H1 (cell line): ENCODE results near the gene CAMK2N2. TPM values are rescaled to one million over a fixed set of nuclear protein-coding genes. Genes with fewer than 3 reads are reported as not detected.

Experiments
- CTCF ChIA-PET: fragments of 300-600 bp; sonication (Branson Sonifier 250); formaldehyde crosslinking; loops from one replicate; lab custom pipeline; 2021; ENCODE audit not compliant: partially characterized antibody; lab: Charles Lee
- POLR2A ChIA-PET: fragments of 300-600 bp; sonication (Branson Sonifier 250); formaldehyde crosslinking; loops from one replicate; lab custom pipeline; 2021; ENCODE audit warnings: inconsistent platforms; ENCODE audit not compliant: partially characterized antibody; lab: Charles Lee
- DNase-seq, 2 experiments: peaks; one replicate each; pipeline versions ENCODE4 v3.0.0 to v3.0.0-alpha.2; 2010 to 2022; ENCODE audit warnings: low spot score in 2 of 2, low read depth in 1 of 2, mixed read lengths in 1 of 2
- FAIRE-seq: peaks from 2 replicates; lab custom pipeline; 2011; peaks lifted over from hg19 to GRCh38; lab: Jason Lieb, UNC
- H2AFZ ChIP-seq: 2 replicates; pipeline ENCODE4 v1.8.1; 2012; ENCODE audit warnings: low read length, inconsistent platforms
- H2AK5ac ChIP-seq: 2 replicates; pipeline ENCODE4 v1.6.1; 2013; ENCODE audit warnings: low read depth, low read length
- H2BK120ac ChIP-seq: replicated peaks from 2 replicates; pipeline ENCODE3; 2013; ENCODE audit warnings: low read depth, low read length, inconsistent platforms
- H2BK12ac ChIP-seq: 2 replicates; pipeline ENCODE4 v1.6.1; 2013; ENCODE audit warnings: low read depth, low read length
- H2BK15ac ChIP-seq: 2 replicates; pipeline ENCODE4 v1.6.1; 2013; ENCODE audit warnings: low read length
- H2BK20ac ChIP-seq: 2 replicates; pipeline ENCODE4 v1.6.1; 2013; ENCODE audit warnings: low read length
- H2BK5ac ChIP-seq: 2 replicates; pipeline ENCODE4 v1.6.1; 2013; ENCODE audit warnings: low read depth, low read length
- H3K14ac ChIP-seq: 2 replicates; pipeline ENCODE4 v1.6.1; 2013; ENCODE audit warnings: inconsistent platforms; ENCODE audit not compliant: insufficient read length
- H3K18ac ChIP-seq: 2 replicates; pipeline ENCODE4 v1.6.1; 2013; ENCODE audit warnings: low read length; ENCODE audit errors: extremely low read depth
- H3K23ac ChIP-seq: 2 replicates; pipeline ENCODE4 v1.6.1; 2013; ENCODE audit warnings: inconsistent platforms; ENCODE audit not compliant: insufficient read length
- H3K23me2 ChIP-seq: 2 replicates; pipeline ENCODE4 v1.6.1; 2013; ENCODE audit warnings: low read depth, low read length
- H3K27ac ChIP-seq: 2 replicates; pipeline ENCODE4 v1.6.1; 2011; ENCODE audit warnings: low read depth, low read length, inconsistent platforms
- H3K27me3 ChIP-seq, 4 experiments: replicated peaks in 1 of 4; 1 replicate in 1 of 4; 2 replicates in 3 of 4; pipeline versions ENCODE4 v1.6.1 to v1.8.1; 2011 to 2013; ENCODE audit warnings: low read length in 3 of 4, mild to moderate bottlenecking in 3 of 4, inconsistent platforms in 2 of 4, mixed read lengths in 2 of 4, moderate library complexity in 1 of 4; ENCODE audit not compliant: control insufficient read depth in 3 of 4, insufficient read depth in 3 of 4; ENCODE audit errors: extremely low read depth in 1 of 4
- H3K36me3 ChIP-seq, 4 experiments: 2 replicates each; pipeline versions ENCODE4 v1.6.1 to v1.8.1; 2011 to 2013; ENCODE audit warnings: mild to moderate bottlenecking in 4 of 4, low read length in 3 of 4, moderate library complexity in 2 of 4, control low read depth in 1 of 4, inconsistent platforms in 1 of 4; ENCODE audit not compliant: insufficient read depth in 4 of 4, control insufficient read depth in 2 of 4
- H3K4ac ChIP-seq: replicated peaks from 2 replicates; pipeline ENCODE3; 2013; ENCODE audit warnings: low read length, low read depth, mixed read lengths, inconsistent platforms; ENCODE audit not compliant: insufficient read length
- H3K4me1 ChIP-seq, 4 experiments: replicated peaks in 1 of 4; 1 replicate in 1 of 4; 2 replicates in 3 of 4; pipeline versions ENCODE4 v1.6.1 to v1.8.1; 2011 to 2013; ENCODE audit warnings: low read length in 3 of 4, inconsistent platforms in 2 of 4, mixed read lengths in 1 of 4; ENCODE audit not compliant: insufficient read depth in 4 of 4, control insufficient read depth in 3 of 4
- H3K4me2 ChIP-seq, 2 experiments: 2 replicates each; pipeline versions ENCODE4 v1.6.1 to v1.8.1; 2011 to 2013; ENCODE audit warnings: low read depth in 2 of 2, low read length in 2 of 2, control low read depth in 1 of 2, inconsistent platforms in 1 of 2, mild to moderate bottlenecking in 1 of 2; ENCODE audit not compliant: insufficient read depth in 1 of 2
- H3K4me3 ChIP-seq, 4 experiments: fragments of 200-600, 300-600 bp in 1 of 4; sonication (generic), shearing (Covaris generic), sonication (Bioruptor Twin) in 1 of 4; 2 replicates each; pipeline versions ENCODE4 v1.5.1 to v1.8.1; 2011 to 2016; ENCODE audit warnings: low read length in 4 of 4, low read depth in 3 of 4, control low read depth in 2 of 4, inconsistent platforms in 2 of 4, mild to moderate bottlenecking in 2 of 4, mixed read lengths in 1 of 4, moderate library complexity in 1 of 4; ENCODE audit not compliant: insufficient read depth in 2 of 4; ENCODE audit errors: extremely low read depth in 1 of 4
- H3K56ac ChIP-seq: replicated peaks from 2 replicates; pipeline ENCODE3; 2013; ENCODE audit warnings: low read depth, mild to moderate bottlenecking, mixed read lengths, low read length, inconsistent platforms; ENCODE audit not compliant: insufficient read length
- H3K79me1 ChIP-seq: 2 replicates; pipeline ENCODE4 v1.6.1; 2013; ENCODE audit warnings: low read depth, low read length, control low read depth
- H3K79me2 ChIP-seq, 2 experiments: 2 replicates each; pipeline versions ENCODE4 v1.6.1 to v1.8.1; 2012 to 2013; ENCODE audit warnings: low read length in 2 of 2, mild to moderate bottlenecking in 2 of 2, inconsistent platforms in 1 of 2; ENCODE audit not compliant: insufficient read depth in 2 of 2, control insufficient read depth in 1 of 2
- H3K9ac ChIP-seq, 4 experiments: replicated peaks in 1 of 4; 1 replicate in 1 of 4; 2 replicates in 3 of 4; pipeline versions ENCODE4 v1.6.1 to v1.8.1; 2011 to 2013; ENCODE audit warnings: low read depth in 3 of 4, low read length in 3 of 4, control low read depth in 2 of 4, mild to moderate bottlenecking in 2 of 4, moderate library complexity in 2 of 4, inconsistent platforms in 1 of 4; ENCODE audit errors: extremely low read depth in 1 of 4
- H3K9me3 ChIP-seq, 2 experiments: 2 replicates each; pipeline versions ENCODE4 v1.6.1 to v1.8.1; 2012 to 2013; ENCODE audit warnings: mild to moderate bottlenecking in 2 of 2, moderate library complexity in 2 of 2, control low read depth in 1 of 2, inconsistent platforms in 1 of 2, low read depth in 1 of 2, low read length in 1 of 2, mixed read lengths in 1 of 2; ENCODE audit not compliant: insufficient read depth in 2 of 2
- H4K20me1 ChIP-seq, 2 experiments: replicated peaks in 1 of 2; 2 replicates each; pipeline versions ENCODE3 to v1.8.1; 2011 to 2013; ENCODE audit warnings: inconsistent platforms in 2 of 2, low read length in 2 of 2, mild to moderate bottlenecking in 1 of 2; ENCODE audit not compliant: insufficient read depth in 2 of 2, control insufficient read depth in 1 of 2
- H4K5ac ChIP-seq: 2 replicates; pipeline ENCODE4 v1.6.1; 2013; ENCODE audit warnings: low read length, low read depth, mixed read lengths, inconsistent platforms; ENCODE audit not compliant: insufficient read length
- H4K8ac ChIP-seq: 2 replicates; pipeline ENCODE4 v1.8.0; 2013; ENCODE audit warnings: mild to moderate bottlenecking, moderate library complexity, low read length, inconsistent platforms; ENCODE audit not compliant: insufficient read depth; ENCODE audit errors: extremely low read depth
- H4K91ac ChIP-seq: replicated peaks from 2 replicates; pipeline ENCODE3; 2013; ENCODE audit warnings: low read length, mixed read lengths, inconsistent platforms; ENCODE audit not compliant: insufficient read length
- BCL11A ChIP-seq, 2 experiments: IDR thresholded peaks; one replicate each; pipeline ENCODE4 v1.6.1; 2011; ENCODE audit warnings: low read depth in 2 of 2, low read length in 2 of 2, mild to moderate bottlenecking in 2 of 2
- CEBPB ChIP-seq: IDR thresholded peaks from 2 replicates; pipeline ENCODE4 v1.6.1; 2012; ENCODE audit warnings: low read depth, low read length
- CHD1 ChIP-seq: IDR thresholded peaks from 2 replicates; pipeline ENCODE4 v1.6.1; 2012; ENCODE audit warnings: low read depth, low read length, improper control_type of control experiment
- CTBP2 ChIP-seq: IDR thresholded peaks from 2 replicates; pipeline ENCODE4 v1.7.0; 2011; ENCODE audit warnings: borderline replicate concordance, mild to moderate bottlenecking, moderate library complexity, mixed read lengths, low read length; ENCODE audit not compliant: insufficient read depth, insufficient read length
- GTF2F1 ChIP-seq: IDR thresholded peaks from 2 replicates; pipeline ENCODE4 v1.6.1; 2012; ENCODE audit warnings: low read depth, low read length, improper control_type of control experiment, borderline replicate concordance
- HDAC2 ChIP-seq, 2 experiments: fragments of 300-600 bp in 1 of 2; sonication (generic) in 1 of 2; IDR thresholded peaks; 2 replicates each; pipeline ENCODE4 v1.6.1; 2011 to 2012; ENCODE audit warnings: low read depth in 2 of 2, low read length in 2 of 2, mild to moderate bottlenecking in 2 of 2, moderate library complexity in 2 of 2, borderline replicate concordance in 1 of 2, inconsistent platforms in 1 of 2
- HDAC6 ChIP-seq: IDR thresholded peaks from one replicate; pipeline ENCODE4 v1.7.1; 2012; ENCODE audit warnings: low read depth, mild to moderate bottlenecking, inconsistent platforms, low read length, moderate library complexity
- JUND ChIP-seq: IDR thresholded peaks from 2 replicates; pipeline ENCODE4 v1.6.1; 2011; ENCODE audit warnings: mild to moderate bottlenecking, improper control_type of control experiment, low read length
- KDM1A ChIP-seq: fragments of 200-600, 300-600 bp; sonication (generic); IDR thresholded peaks from 2 replicates; pipeline ENCODE4 v1.7.1; 2016; ENCODE audit warnings: mild to moderate bottlenecking, low read length, borderline replicate concordance
- POLR2AphosphoS5 ChIP-seq: IDR thresholded peaks from 2 replicates; pipeline ENCODE4 v1.6.1; 2011; ENCODE audit warnings: low read depth, low read length
- RFX5 ChIP-seq: IDR thresholded peaks from 2 replicates; pipeline ENCODE4 v1.6.1; 2011; ENCODE audit warnings: low read depth, low read length, improper control_type of control experiment, borderline replicate concordance
- SIN3A ChIP-seq, 2 experiments: IDR thresholded peaks in 1 of 2; conservative IDR thresholded peaks in 1 of 2; 2 replicates each; pipeline ENCODE4 v1.6.1; 2011 to 2012; ENCODE audit warnings: low read length in 2 of 2, improper control_type of control experiment in 1 of 2, low read depth in 1 of 2, mild to moderate bottlenecking in 1 of 2
- YY1 ChIP-seq: IDR thresholded peaks from 2 replicates; pipeline ENCODE4 v1.6.1; 2011; ENCODE audit warnings: low read depth, mild to moderate bottlenecking, low read length
- WGBS, 2 experiments: shearing (Covaris generic) in 1 of 2; methylation state at CpG; one replicate each; pipeline versions ENCODE4 v1.1.6 to v1.1.7; 2013 to 2015; ENCODE audit warnings: low lambda C conversion rate in 2 of 2, mixed read lengths in 2 of 2, inconsistent platforms in 1 of 2, low coverage in 1 of 2, missing lambda C conversion rate in 1 of 2; ENCODE audit not compliant: insufficient replicate concordance in 2 of 2, insufficient coverage in 1 of 2, insufficient read length in 1 of 2; ENCODE audit errors: extremely low coverage in 1 of 2, missing lambda C conversion rate in 1 of 2; 5-methylcytosine and 5-hydroxymethylcytosine counted together
- polyA plus RNA-seq, 7 experiments: library from polyadenylated mRNA; depleted of rRNA in 3 of 7; stranded (reverse) in 5 of 7; unstranded in 2 of 7; fragments of >200 nt in 5 of 7; fragments of 200-250 nt in 2 of 7; gene quantifications; 1 replicate in 5 of 7; 2 replicates in 1 of 7; 4 replicates in 1 of 7; pipeline versions ENCODE4 v1.2.1 to v1.2.3, GENCODE V29; 2011 to 2013; ENCODE audit warnings: missing spikeins in 2 of 7, mixed read lengths in 2 of 7
- total RNA-seq: library from RNA; stranded (reverse); fragmentation: NEBNext Ultra II Directional; extraction: Animal tissue kit (Norgen Biotek cat#: 25700); gene quantifications from 2 replicates; pipeline ENCODE4 v1.2.1, GENCODE V29; 2021
- TF ChIP-seq, protein P1 (sequence below): IDR thresholded peaks from 2 replicates; pipeline ENCODE4 v1.6.1; 2012; ENCODE audit warnings: inconsistent platforms

CAMK2N2 gene
- total and polyA plus RNA-seq, 2 of the 8 experiments (the other 6 are each of a cell fraction or from before 2014, with no cell fraction given) = 4.0 to 17.7 TPM

DNA sequence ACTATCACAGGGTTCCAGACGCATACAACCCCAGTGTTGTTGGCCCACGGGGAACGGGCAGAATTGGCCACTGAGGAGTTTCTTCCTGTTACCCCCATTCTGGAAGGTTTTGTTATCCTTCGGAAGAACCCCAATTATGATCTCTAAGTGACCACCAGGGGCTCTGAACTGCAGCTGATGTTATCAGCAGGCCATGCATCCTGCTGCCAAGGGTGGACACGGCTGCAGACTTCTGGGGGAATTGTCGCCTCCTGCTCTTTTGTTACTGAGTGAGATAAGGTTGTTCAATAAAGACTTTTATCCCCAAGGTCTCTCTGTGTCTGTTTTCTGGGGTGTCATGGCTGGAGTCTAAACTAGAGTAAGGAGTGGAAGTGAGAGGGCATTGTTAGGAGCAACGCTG is 47.4 kb upstream of the CAMK2N2 start:
- H3K79me2 ChIP-seq = no peaks in the 10 kb centered on the region
- ChIA-PET CTCF (interaction anchor here (1.6 to 4.1 kb wide), 2 partner anchors 18 to 81 kb away, joined by 3 to 10 read pairs; no protein-coding TSS in a partner anchor), POLR2A (interaction anchor here (0.9 to 12.3 kb wide), 5 partner anchors 9 to 128 kb away, joined by 3 to 148 read pairs (median 4); no protein-coding TSS in a partner anchor)
- no peak overlapping the region for H3K4me2 ChIP-seq
- DNase-seq (no peak), FAIRE-seq (no peak)
- no peaks in the 10 kb centered on the region for H3K4me1 ChIP-seq
- no peak overlapping the region for H2BK20ac ChIP-seq
- WGBS, 2 experiments = 92% methylated on average over 7 of the region's 7 CpGs; no CpG with 5 or more reads in 1 of the 2 experiments
- no peak overlapping the region for H3K56ac ChIP-seq
- no peak overlapping the region; the same call in 1 of the 2 replicates for H4K8ac ChIP-seq
- no peak overlapping the region for H3K27ac ChIP-seq
- H3K23me2 ChIP-seq = no peaks in the 10 kb centered on the region
- H4K91ac ChIP-seq = no peak overlapping the region
- no peak overlapping the region for H3K14ac ChIP-seq
- no peaks in the 10 kb centered on the region for H3K79me1 ChIP-seq
- H3K18ac ChIP-seq = no peak overlapping the region
- no peak overlapping the region for H2BK120ac ChIP-seq
- H3K9ac ChIP-seq = no peak overlapping the region
- H4K5ac ChIP-seq = no peak overlapping the region
- no peak overlapping the region for H2AK5ac ChIP-seq
- no peak overlapping the region for H2BK15ac ChIP-seq
- H3K4me3 ChIP-seq = no peak overlapping the region
- no peak overlapping the region for H2BK12ac ChIP-seq
- H2BK5ac ChIP-seq = no peak overlapping the region
- no peak overlapping the region for H2AFZ ChIP-seq
- no peaks in the 10 kb centered on the region for H3K27me3 ChIP-seq
- no peak overlapping the region for H3K4ac ChIP-seq
- no peaks in the 10 kb centered on the region for H3K9me3 ChIP-seq
- no peaks in the 10 kb centered on the region for H4K20me1 ChIP-seq
- H3K36me3 ChIP-seq = peaks cover 32 to 51% (median 40%) of the 10 kb centered on the region in 4 experiments
- H3K23ac ChIP-seq = no peak overlapping the region
- TF ChIP-seq CHD1 (no peak), SIN3A (conservative IDR thresholded peaks at IDR 0.05 in 1 of 2, IDR thresholded peaks at IDR 0.05 in 1 of 2; ENCODE audit: low read depth in 1 of 2, low read length in 2 of 2) (no peak), POLR2AphosphoS5 (no peak), JUND (no peak), GTF2F1 (no peak), CTBP2 (no peak), KDM1A (no peak), BCL11A (IDR thresholded peaks at IDR 0.05; ENCODE audit: low read depth in 2 of 2, low read length in 2 of 2) (no peak), RFX5 (no peak), HDAC6 (no peak), CEBPB (no peak), YY1 (no peak), HDAC2 (IDR thresholded peaks at IDR 0.05; ENCODE audit: borderline replicate concordance in 1 of 2, low read depth in 2 of 2, low read length in 2 of 2) (no peak)
- TF ChIP-seq, protein P1, sequence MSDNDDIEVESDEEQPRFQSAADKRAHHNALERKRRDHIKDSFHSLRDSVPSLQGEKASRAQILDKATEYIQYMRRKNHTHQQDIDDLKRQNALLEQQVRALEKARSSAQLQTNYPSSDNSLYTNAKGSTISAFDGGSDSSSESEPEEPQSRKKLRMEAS = no peak
